CD4-positive, alpha-beta T cell (primary cell): Measurements from ENCODE around the gene DNMT1. TPM values are rescaled to one million over a fixed set of nuclear protein-coding genes. Genes with fewer than 3 reads are reported as not detected.
A peak's percentile ranks its signal among the peaks of the same experiment; 100 is the strongest.

Experiments
- ATAC-seq: fragments of 200-7000 bp; cut with Tn5 transposase; one replicate; pipeline ENCODE4 v1.10.0; 2022; ENCODE audit warnings: mild to moderate bottlenecking; ENCODE audit not compliant: poor library complexity
- CTCF ChIA-PET: fragments of 350-600 bp; sonication (Branson Sonifier 250); formaldehyde crosslinking; loops from one replicate; lab custom pipeline; 2021; ENCODE audit warnings: antibody characterized with exemption, inconsistent platforms; lab: Charles Lee
- POLR2A ChIA-PET: fragments of 350-600 bp; sonication (Branson Sonifier 250); formaldehyde crosslinking; loops from one replicate; lab custom pipeline; 2021; ENCODE audit warnings: antibody characterized with exemption, inconsistent platforms; lab: Charles Lee
- DNase-seq, 14 experiments: peaks; one replicate each; pipeline ENCODE4 v3.0.0-alpha.2; 2013 to 2020; ENCODE audit warnings: mixed read lengths in 2 of 14
- H3K27ac ChIP-seq, 2 donors: one replicate each; pipeline versions ENCODE4 v1.5.1 to v1.7.0; 2013; ENCODE audit warnings: low read length in 2 of 2, low read depth in 1 of 2, mild to moderate bottlenecking in 1 of 2
- H3K27me3 ChIP-seq, 2 experiments: 1 replicate in 1 of 2; 2 replicates in 1 of 2; pipeline versions ENCODE4 v1.6.1 to v1.7.0; 2013; ENCODE audit warnings: low read length in 2 of 2, control low read depth in 1 of 2, mild to moderate bottlenecking in 1 of 2, moderate library complexity in 1 of 2; ENCODE audit not compliant: insufficient read depth in 2 of 2, control insufficient read depth in 1 of 2
- H3K36me3 ChIP-seq: one replicate; pipeline ENCODE4 v1.6.1; 2013; ENCODE audit warnings: low read length, control low read depth; ENCODE audit not compliant: insufficient read depth
- H3K4me1 ChIP-seq: one replicate; pipeline ENCODE4 v1.6.1; 2013; ENCODE audit warnings: low read length, control low read depth; ENCODE audit not compliant: insufficient read depth
- H3K4me3 ChIP-seq: one replicate; pipeline ENCODE4 v1.5.1; 2013; ENCODE audit warnings: mild to moderate bottlenecking, low read length, moderate library complexity
- H3K9me3 ChIP-seq, 2 experiments: 1 replicate in 1 of 2; 2 replicates in 1 of 2; pipeline versions ENCODE4 v1.6.1 to v1.7.0; 2013; ENCODE audit warnings: low read length in 2 of 2, mild to moderate bottlenecking in 2 of 2, control low read depth in 1 of 2, moderate library complexity in 1 of 2; ENCODE audit not compliant: control insufficient read depth in 1 of 2, insufficient read depth in 1 of 2
- H3K27ac Mint-ChIP-seq: one replicate; pipeline ENCODE4 v1.8.0; 2020; ENCODE audit warnings: mixed read lengths
- H3K27me3 Mint-ChIP-seq: one replicate; pipeline ENCODE4 v1.8.0; 2021; ENCODE audit warnings: mixed read lengths
- H3K36me3 Mint-ChIP-seq: one replicate; pipeline ENCODE4 v1.8.0; 2021; ENCODE audit warnings: low read depth, mixed read lengths
- H3K4me1 Mint-ChIP-seq: one replicate; pipeline ENCODE4 v1.8.0; 2021; ENCODE audit warnings: low read depth, mixed read lengths
- H3K4me3 Mint-ChIP-seq: one replicate; pipeline ENCODE4 v1.8.0; 2020; ENCODE audit warnings: mild to moderate bottlenecking, mixed read lengths
- H3K9me3 Mint-ChIP-seq: one replicate; pipeline ENCODE4 v1.8.0; 2020; ENCODE audit warnings: mixed read lengths
- intact Hi-C, 2 experiments: fragments of 100-400 bp; cut with DNase I in 1 of 2; cut with micrococcal nuclease in 1 of 2; formaldehyde crosslinking; loops; one replicate each; pipeline versions ENCODE4 v1.15.1 to v1.9.0; 2023 to 2025; cut with DNase I, micrococcal nuclease
- total RNA-seq, 174 experiments: library from RNA in 2 of 174; stranded (reverse) in 2 of 174; gene quantifications; one replicate each; pipeline ENCODE4 v1.2.3 and lab custom pipeline; 2021 to 2026
- TF ChIP-seq, protein P1 (sequence below): fragments of 200-600 bp; IDR thresholded peaks from one replicate; pipeline ENCODE4 v1.8.0; 2022; ENCODE audit warnings: antibody characterized with exemption, mild to moderate bottlenecking

The DNMT1 gene
- total RNA-seq, 2 experiments from 2014 or later = 159 to 160 TPM

GRCh38 chr19:10096615-10096963, 98.2 kb downstream of the DNMT1 start:
- peak overlapping the region; percentile 20 for H3K27ac Mint-ChIP-seq
- TF ChIP-seq, protein P1, sequence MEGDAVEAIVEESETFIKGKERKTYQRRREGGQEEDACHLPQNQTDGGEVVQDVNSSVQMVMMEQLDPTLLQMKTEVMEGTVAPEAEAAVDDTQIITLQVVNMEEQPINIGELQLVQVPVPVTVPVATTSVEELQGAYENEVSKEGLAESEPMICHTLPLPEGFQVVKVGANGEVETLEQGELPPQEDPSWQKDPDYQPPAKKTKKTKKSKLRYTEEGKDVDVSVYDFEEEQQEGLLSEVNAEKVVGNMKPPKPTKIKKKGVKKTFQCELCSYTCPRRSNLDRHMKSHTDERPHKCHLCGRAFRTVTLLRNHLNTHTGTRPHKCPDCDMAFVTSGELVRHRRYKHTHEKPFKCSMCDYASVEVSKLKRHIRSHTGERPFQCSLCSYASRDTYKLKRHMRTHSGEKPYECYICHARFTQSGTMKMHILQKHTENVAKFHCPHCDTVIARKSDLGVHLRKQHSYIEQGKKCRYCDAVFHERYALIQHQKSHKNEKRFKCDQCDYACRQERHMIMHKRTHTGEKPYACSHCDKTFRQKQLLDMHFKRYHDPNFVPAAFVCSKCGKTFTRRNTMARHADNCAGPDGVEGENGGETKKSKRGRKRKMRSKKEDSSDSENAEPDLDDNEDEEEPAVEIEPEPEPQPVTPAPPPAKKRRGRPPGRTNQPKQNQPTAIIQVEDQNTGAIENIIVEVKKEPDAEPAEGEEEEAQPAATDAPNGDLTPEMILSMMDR = no peak
- H3K27me3 ChIP-seq = no peaks in the 10 kb centered on the region
- ATAC-seq (no peak), DNase-seq (no peak)
- H3K36me3 Mint-ChIP-seq = peaks cover 33% of the 10 kb centered on the region
- intact Hi-C loops = no loop called here
- no peak overlapping the region for H3K4me3 Mint-ChIP-seq
- peaks cover 19% of the 10 kb centered on the region for H3K36me3 ChIP-seq
- peaks cover 22% of the 10 kb centered on the region for H3K4me1 Mint-ChIP-seq
- peaks cover 55% of the 10 kb centered on the region for H3K4me1 ChIP-seq
- H3K27me3 Mint-ChIP-seq = no peaks in the 10 kb centered on the region
- CTCF ChIA-PET = interaction anchor here (0.6 to 2.2 kb wide), 5 partner anchors 8 to 18 kb away, joined by 4 to 13 read pairs (median 7); partner anchors contain the start of genes P2RY11 and PPAN
- POLR2A ChIA-PET = interaction anchor here (0.6 to 3.4 kb wide), 17 partner anchors 10 to 739 kb away, joined by 3 to 80 read pairs (median 5); partner anchors contain the start of genes DNMT1, EIF3G, MRPL4 and P2RY11
- peaks cover 0 to 8% of the 10 kb centered on the region in 2 experiments for H3K9me3 ChIP-seq
- H3K27ac ChIP-seq = peak overlapping the region; percentile 48 to 56
- H3K4me3 ChIP-seq = peak overlapping the region; percentile 53
- no peaks in the 10 kb centered on the region for H3K9me3 Mint-ChIP-seq

DNA sequence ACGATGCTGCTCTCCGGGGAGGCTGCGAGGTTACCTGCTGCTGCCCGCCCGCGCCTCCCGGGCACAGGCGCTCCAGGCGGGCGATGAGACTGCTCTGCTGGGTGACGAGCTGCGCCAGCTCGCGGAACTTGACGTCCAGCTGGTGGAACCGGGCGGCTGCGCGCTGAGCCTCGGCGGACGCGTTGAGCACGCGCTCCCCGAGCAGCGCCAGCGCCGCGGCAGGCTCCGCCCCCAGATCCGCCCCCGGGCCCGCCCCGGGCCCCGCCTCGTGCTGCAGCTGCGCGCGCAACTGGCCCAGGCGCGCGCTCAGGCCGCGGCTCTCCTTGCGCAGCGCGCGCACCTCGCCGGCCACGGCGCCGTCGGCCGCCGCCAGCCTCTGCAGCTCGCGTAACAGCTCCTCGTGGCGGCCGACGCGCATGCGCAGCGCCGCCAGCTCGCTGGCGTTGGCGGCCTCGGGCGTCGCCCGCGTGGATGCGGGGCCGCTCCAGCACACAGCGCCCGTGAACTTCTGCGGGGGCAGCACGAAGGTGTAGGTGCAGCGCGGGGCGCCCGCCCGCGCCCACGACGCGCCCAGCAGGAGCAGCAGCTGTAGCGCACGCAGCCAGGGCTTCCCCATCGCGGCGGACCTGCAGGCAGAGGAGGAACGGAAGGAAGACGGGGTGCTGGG, 98.7 kb downstream of the DNMT1 start:
- POLR2A ChIA-PET = interaction anchor here (0.6 to 3.4 kb wide), 22 partner anchors 9 to 1279 kb away, joined by 3 to 80 read pairs (median 4); partner anchors contain the start of genes DNM2, DNMT1, EIF3G and ICAM1
- Mint-ChIP-seq H3K36me3 (peaks cover 37% of the 10 kb centered on the region), H3K27ac (peak overlapping the region; percentile 83)

DNA sequence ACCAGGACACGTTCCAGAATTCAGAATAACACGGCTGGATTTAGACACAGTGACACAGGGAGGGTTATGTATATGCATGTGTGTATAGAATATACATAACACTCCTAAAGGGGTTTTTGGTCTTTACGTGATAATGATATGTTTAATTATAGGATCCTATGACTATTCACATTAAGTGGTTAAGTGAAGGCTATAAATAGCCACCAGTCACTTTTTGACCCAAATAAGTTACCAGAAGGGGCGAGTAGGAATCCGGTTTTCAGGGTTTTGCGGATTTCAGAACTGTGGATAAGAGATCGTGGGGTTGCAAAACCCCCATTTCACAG, 99.2 kb downstream of the DNMT1 start:
- CTCF ChIA-PET = interaction anchor here (1.0 to 2.2 kb wide), 4 partner anchors 9 to 25 kb away, joined by 4 to 13 read pairs (median 6); partner anchors contain the start of genes P2RY11 and PPAN
- Mint-ChIP-seq H3K27ac (peak overlapping the region; percentile 83), H3K9me3 (no peaks in the 10 kb centered on the region), H3K27me3 (no peaks in the 10 kb centered on the region), H3K4me3 (peak overlapping the region; percentile 65), H3K4me1 (peaks cover 22% of the 10 kb centered on the region), H3K36me3 (peaks cover 40% of the 10 kb centered on the region)
- DNase-seq = no peak
- peaks cover 46% of the 10 kb centered on the region for H3K4me1 ChIP-seq
- no peak overlapping the region for H3K27ac ChIP-seq
- H3K4me3 ChIP-seq = peak overlapping the region; percentile 19
- H3K27me3 ChIP-seq = no peaks in the 10 kb centered on the region
- TF ChIP-seq, protein P1 = no peak
- H3K36me3 ChIP-seq = peaks cover 29% of the 10 kb centered on the region
- intact Hi-C loops = no loop called here
- POLR2A ChIA-PET = interaction anchor here (0.6 to 3.4 kb wide), 20 partner anchors 9 to 1279 kb away, joined by 3 to 80 read pairs (median 4); partner anchors contain the start of genes DNM2, DNMT1, EIF3G and ICAM1
- ATAC-seq = no peak
- H3K9me3 ChIP-seq = peaks cover 0 to 8% of the 10 kb centered on the region in 2 experiments

More for the DNA sequence above, 98.7 kb downstream of the DNMT1 start:
- Histone ChIP-seq H3K4me1 (peaks cover 49% of the 10 kb centered on the region), H3K36me3 (peaks cover 24% of the 10 kb centered on the region), H3K27me3 (no peaks in the 10 kb centered on the region), H3K27ac (peak overlapping the region; percentile 48 to 56), H3K9me3 (peaks cover 0 to 8% of the 10 kb centered on the region in 2 experiments), H3K4me3 (peak overlapping the region; percentile 53)
- intact Hi-C loops = no loop called here
- CTCF ChIA-PET = interaction anchor here (0.6 to 2.2 kb wide), 5 partner anchors 8 to 18 kb away, joined by 4 to 13 read pairs (median 7); partner anchors contain the start of genes P2RY11 and PPAN
- DNase-seq (peak; percentile 78 to 98 (median 88)), ATAC-seq (peak; percentile 88)
- H3K4me1 Mint-ChIP-seq = peaks cover 22% of the 10 kb centered on the region
- H3K4me3 Mint-ChIP-seq = peak overlapping the region; percentile 65
- TF ChIP-seq, protein P1 = no peak
- no peaks in the 10 kb centered on the region for H3K27me3 Mint-ChIP-seq
- no peaks in the 10 kb centered on the region for H3K9me3 Mint-ChIP-seq
